SU-DHL-6 (cell line): ENCODE data around the gene RASSF5.

Source experiments
- EZH2phosphoT487 ChIP-seq: fragments of 200-600 bp; sonication (generic), shearing (Covaris generic); conservative IDR thresholded peaks from 2 replicates; pipeline ENCODE4 v1.6.1; 2018; ENCODE audit warnings: mild to moderate bottlenecking, antibody characterized with exemption, low read length, moderate library complexity, mixed read lengths
- TF ChIP-seq, protein P1 (sequence below): fragments of 200-600 bp; sonication (generic); IDR thresholded peaks from one replicate; pipeline ENCODE4 v1.5.1; 2017; ENCODE audit warnings: antibody characterized with exemption, mild to moderate bottlenecking, low read length, moderate library complexity; ENCODE audit not compliant: insufficient read depth, poor library complexity, severe bottlenecking

DNA sequence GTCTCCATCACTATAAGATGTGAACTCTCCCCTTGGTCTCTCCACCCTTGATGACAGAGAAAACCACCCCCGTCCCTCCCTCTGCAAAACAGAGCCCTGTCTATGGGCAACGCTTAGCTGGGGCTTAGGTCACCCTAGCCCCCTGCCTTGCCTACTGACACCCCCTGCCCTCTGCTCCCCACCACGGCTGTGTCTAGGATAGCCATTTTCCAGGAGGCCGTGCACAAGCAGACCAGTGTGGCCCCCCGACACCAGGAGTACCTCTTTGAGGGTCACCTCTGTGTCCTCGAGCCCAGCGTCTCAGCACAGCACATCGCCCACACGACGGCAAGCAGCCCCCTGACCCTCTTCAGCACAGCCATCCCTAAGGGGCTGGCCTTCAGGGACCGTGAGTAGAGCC lies 28.6 kb upstream of the RASSF5 start:
- TF ChIP-seq, protein P1, sequence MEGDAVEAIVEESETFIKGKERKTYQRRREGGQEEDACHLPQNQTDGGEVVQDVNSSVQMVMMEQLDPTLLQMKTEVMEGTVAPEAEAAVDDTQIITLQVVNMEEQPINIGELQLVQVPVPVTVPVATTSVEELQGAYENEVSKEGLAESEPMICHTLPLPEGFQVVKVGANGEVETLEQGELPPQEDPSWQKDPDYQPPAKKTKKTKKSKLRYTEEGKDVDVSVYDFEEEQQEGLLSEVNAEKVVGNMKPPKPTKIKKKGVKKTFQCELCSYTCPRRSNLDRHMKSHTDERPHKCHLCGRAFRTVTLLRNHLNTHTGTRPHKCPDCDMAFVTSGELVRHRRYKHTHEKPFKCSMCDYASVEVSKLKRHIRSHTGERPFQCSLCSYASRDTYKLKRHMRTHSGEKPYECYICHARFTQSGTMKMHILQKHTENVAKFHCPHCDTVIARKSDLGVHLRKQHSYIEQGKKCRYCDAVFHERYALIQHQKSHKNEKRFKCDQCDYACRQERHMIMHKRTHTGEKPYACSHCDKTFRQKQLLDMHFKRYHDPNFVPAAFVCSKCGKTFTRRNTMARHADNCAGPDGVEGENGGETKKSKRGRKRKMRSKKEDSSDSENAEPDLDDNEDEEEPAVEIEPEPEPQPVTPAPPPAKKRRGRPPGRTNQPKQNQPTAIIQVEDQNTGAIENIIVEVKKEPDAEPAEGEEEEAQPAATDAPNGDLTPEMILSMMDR: no peak
- TF ChIP-seq EZH2phosphoT487: no peak
